ENCODE measurements around the gene RIPOR3.
"Not testable (repeated sequence)": the region's sequence is repeated elsewhere in the genome, so short reads cannot be mapped to it uniquely, and the experiment has no call there.

The RIPOR3 gene

GRCh38 chr20:50715694-50716093 lies 24.4 kb upstream of the RIPOR3 start:
- Mint-ChIP-seq H3K27me3 (ENCODE audit: low read depth) (peaks cover 3% of the 10 kb centered on the region), H3K4me3 (no peak overlapping the region), H3K4me1 (peaks cover 38% of the 10 kb centered on the region), H3K27ac (no peak overlapping the region), H3K36me3 (ENCODE audit: low read depth) (no peaks in the 10 kb centered on the region), H3K9me3 (no peaks in the 10 kb centered on the region)
- no peak for TF ChIP-seq CTCF (IDR thresholded peaks at IDR 0.05; ENCODE audit: unreplicated experiment in 3 of 3)

- peaks cover 37% of the 10 kb centered on the region for H3K4me1 Mint-ChIP-seq
- not testable (repeated sequence) for H3K27me3 Mint-ChIP-seq (ENCODE audit: low read depth); H3K27ac Mint-ChIP-seq; H3K4me3 Mint-ChIP-seq; H3K36me3 Mint-ChIP-seq (ENCODE audit: low read depth); H3K9me3 Mint-ChIP-seq
Observed at GRCh38 chr20:50714426-50714825, 23.1 kb upstream of the RIPOR3 start.

GRCh38 chr20:50713657-50714101 lies 22.3 kb upstream of the RIPOR3 start:
- no peaks in the 10 kb centered on the region for H3K9me3 Mint-ChIP-seq
- peak; percentile 30 to 47 (median 45) for TF ChIP-seq CTCF (IDR thresholded peaks at IDR 0.05; ENCODE audit: unreplicated experiment in 3 of 3)
- H3K27ac Mint-ChIP-seq: peak overlapping the region in 2 of 3 experiments; percentile 13 to 35
- H3K27me3 Mint-ChIP-seq (ENCODE audit: low read depth): peaks cover 3% of the 10 kb centered on the region
- H3K36me3 Mint-ChIP-seq (ENCODE audit: low read depth): no peaks in the 10 kb centered on the region
- H3K4me1 Mint-ChIP-seq: peaks cover 42% of the 10 kb centered on the region
- no peak overlapping the region for H3K4me3 Mint-ChIP-seq

- no peak overlapping the region for H3K4me3 Mint-ChIP-seq
Observed at GRCh38 chr20:50712771-50713656, 21.7 kb upstream of the RIPOR3 start.

GRCh38 chr20:50711113-50711825 lies 19.9 kb upstream of the RIPOR3 start:
- H3K36me3 Mint-ChIP-seq (ENCODE audit: low read depth): no peaks in the 10 kb centered on the region
- no peak for TF ChIP-seq CTCF (IDR thresholded peaks at IDR 0.05; ENCODE audit: unreplicated experiment in 3 of 3)
- no peak overlapping the region for H3K4me3 Mint-ChIP-seq
- no peaks in the 10 kb centered on the region for H3K9me3 Mint-ChIP-seq
- H3K27me3 Mint-ChIP-seq (ENCODE audit: low read depth): peaks cover 3% of the 10 kb centered on the region
- peak overlapping the region in 1 of 3 experiments; percentile 18 for H3K27ac Mint-ChIP-seq
- H3K4me1 Mint-ChIP-seq: peaks cover 38% of the 10 kb centered on the region

More at GRCh38 chr20:50712771-50713656, 21.7 kb upstream of the RIPOR3 start:
- no peak for TF ChIP-seq CTCF (IDR thresholded peaks at IDR 0.05; ENCODE audit: unreplicated experiment in 3 of 3)
- H3K36me3 Mint-ChIP-seq (ENCODE audit: low read depth): no peaks in the 10 kb centered on the region
- peaks cover 3% of the 10 kb centered on the region for H3K27me3 Mint-ChIP-seq (ENCODE audit: low read depth)
- peaks cover 35% of the 10 kb centered on the region for H3K4me1 Mint-ChIP-seq
- H3K27ac Mint-ChIP-seq: peak overlapping the region in 1 of 3 experiments; percentile 35
- no peaks in the 10 kb centered on the region for H3K9me3 Mint-ChIP-seq

- peaks cover 3% of the 10 kb centered on the region for H3K27me3 Mint-ChIP-seq (ENCODE audit: low read depth)
- no peaks in the 10 kb centered on the region for H3K9me3 Mint-ChIP-seq
- TF ChIP-seq CTCF (IDR thresholded peaks at IDR 0.05; ENCODE audit: unreplicated experiment in 3 of 3): no peak
- no peak overlapping the region for H3K4me3 Mint-ChIP-seq
- peaks cover 38% of the 10 kb centered on the region for H3K4me1 Mint-ChIP-seq
- no peaks in the 10 kb centered on the region for H3K36me3 Mint-ChIP-seq (ENCODE audit: low read depth)
- H3K27ac Mint-ChIP-seq: peak overlapping the region in 1 of 3 experiments; percentile 18
Observed at GRCh38 chr20:50710492-50711063, 19.2 kb upstream of the RIPOR3 start.
